Liver (tissue), 9 donors: Measurements from ENCODE around the gene DYNLT2. TPM values are rescaled to one million over a fixed set of nuclear protein-coding genes. Genes with fewer than 3 reads are reported as not detected.

Experiments
- DNase-seq: peaks from one replicate; pipeline ENCODE4 v3.0.0-alpha.2; 2017; ENCODE audit warnings: low spot score
- H3K27ac ChIP-seq, 2 donors: one replicate each; pipeline ENCODE4 v1.7.0; 2013; ENCODE audit warnings: inconsistent platforms in 2 of 2, low read length in 2 of 2, control low read depth in 1 of 2, low read depth in 1 of 2, mild to moderate bottlenecking in 1 of 2
- H3K27me3 ChIP-seq, 4 donors: one replicate each; pipeline versions ENCODE4 v1.6.1 to v1.7.0; 2013; ENCODE audit warnings: low read length in 3 of 4, inconsistent platforms in 1 of 4, mild to moderate bottlenecking in 1 of 4, moderate library complexity in 1 of 4; ENCODE audit not compliant: control insufficient read depth in 4 of 4, insufficient read depth in 4 of 4
- H3K36me3 ChIP-seq, 4 donors: one replicate each; pipeline versions ENCODE4 v1.6.1 to v1.7.0; 2013; ENCODE audit warnings: low read length in 3 of 4, mild to moderate bottlenecking in 3 of 4, low read depth in 1 of 4, moderate library complexity in 1 of 4; ENCODE audit not compliant: control insufficient read depth in 4 of 4, insufficient read depth in 3 of 4
- H3K4me1 ChIP-seq, 4 donors: one replicate each; pipeline versions ENCODE4 v1.6.1 to v1.7.0; 2013; ENCODE audit warnings: low read length in 3 of 4, mild to moderate bottlenecking in 3 of 4, moderate library complexity in 1 of 4; ENCODE audit not compliant: control insufficient read depth in 4 of 4, insufficient read depth in 4 of 4
- H3K4me3 ChIP-seq, 3 donors: one replicate each; pipeline versions ENCODE4 v1.6.1 to v1.7.0; 2013; ENCODE audit warnings: low read length in 3 of 3, control low read depth in 1 of 3, low read depth in 1 of 3, mild to moderate bottlenecking in 1 of 3
- H3K9ac ChIP-seq, 2 donors: one replicate each; pipeline ENCODE4 v1.7.0; 2013; ENCODE audit warnings: low read length in 2 of 2, mild to moderate bottlenecking in 2 of 2, moderate library complexity in 2 of 2, control low read depth in 1 of 2, low read depth in 1 of 2
- H3K9me3 ChIP-seq, 4 donors: one replicate each; pipeline versions ENCODE4 v1.6.1 to v1.7.0; 2013; ENCODE audit warnings: low read length in 3 of 4; ENCODE audit not compliant: control insufficient read depth in 4 of 4
- EGR1 ChIP-seq, 2 donors: IDR thresholded peaks; 2 replicates each; pipeline ENCODE4 v1.6.1; 2016 to 2018; ENCODE audit warnings: antibody characterized with exemption in 2 of 2, low read depth in 2 of 2
- FOXA1 ChIP-seq: IDR thresholded peaks from 2 replicates; pipeline ENCODE4 v1.6.1; 2016; ENCODE audit warnings: antibody characterized with exemption
- FOXA2 ChIP-seq: IDR thresholded peaks from 2 replicates; pipeline ENCODE4 v1.6.1; 2016; ENCODE audit warnings: antibody characterized with exemption
- GABPA ChIP-seq, 2 donors: IDR thresholded peaks in 1 of 2; conservative IDR thresholded peaks in 1 of 2; 2 replicates each; pipeline ENCODE4 v1.6.1; 2016; ENCODE audit warnings: antibody characterized with exemption in 2 of 2, mild to moderate bottlenecking in 1 of 2, moderate library complexity in 1 of 2
- HNF4A ChIP-seq, 2 donors: conservative IDR thresholded peaks; 2 replicates each; pipeline ENCODE4 v1.6.1; 2016; ENCODE audit warnings: antibody characterized with exemption in 2 of 2, mild to moderate bottlenecking in 2 of 2
- HNF4G ChIP-seq: IDR thresholded peaks from 2 replicates; pipeline ENCODE4 v1.6.1; 2016; ENCODE audit warnings: antibody characterized with exemption
- JUND ChIP-seq, 2 donors: IDR thresholded peaks; 2 replicates each; pipeline ENCODE4 v1.6.1; 2016; ENCODE audit warnings: antibody characterized with exemption in 2 of 2
- NR2F2 ChIP-seq: IDR thresholded peaks from 2 replicates; pipeline ENCODE4 v1.6.1; 2016; ENCODE audit warnings: antibody characterized with exemption
- RAD21 ChIP-seq, 2 donors: IDR thresholded peaks; 2 replicates each; pipeline ENCODE4 v1.6.1; 2016; ENCODE audit warnings: antibody characterized with exemption in 2 of 2, mild to moderate bottlenecking in 2 of 2
- RXRA ChIP-seq, 2 donors: IDR thresholded peaks; 2 replicates each; pipeline ENCODE4 v1.6.1; 2017 to 2018; ENCODE audit warnings: antibody characterized with exemption in 2 of 2, mild to moderate bottlenecking in 1 of 2
- SP1 ChIP-seq: IDR thresholded peaks from 2 replicates; pipeline ENCODE4 v1.6.1; 2018; ENCODE audit warnings: antibody characterized with exemption, mild to moderate bottlenecking
- TAF1 ChIP-seq: conservative IDR thresholded peaks from 2 replicates; pipeline ENCODE4 v1.6.1; 2016; ENCODE audit warnings: antibody characterized with exemption, mild to moderate bottlenecking
- YY1 ChIP-seq: IDR thresholded peaks from 2 replicates; pipeline ENCODE4 v1.6.1; 2016; ENCODE audit warnings: antibody characterized with exemption, mild to moderate bottlenecking
- WGBS: extraction: QIAGEN DNeasy Blood & Tissue Kit; methylation state at CpG from one replicate; pipeline ENCODE4 v1.1.7; 2013; 5-methylcytosine and 5-hydroxymethylcytosine counted together
- polyA plus RNA-seq, 2 donors: library from polyadenylated mRNA; stranded (reverse) in 1 of 2; unstranded in 1 of 2; fragments of 200-250 nt in 1 of 2; fragments of >200 nt in 1 of 2; fragmentation: Nextera tagmentation in 1 of 2; extraction: Ambion mirVana in 1 of 2; gene quantifications; one replicate each; pipeline versions ENCODE4 v1.2.1 to v1.2.3, GENCODE V29; 2013 to 2015
- total RNA-seq, 2 donors: library from RNA; depleted of rRNA; stranded (reverse); fragments of >200 nt; gene quantifications; one replicate each; pipeline ENCODE4 v1.2.3, GENCODE V29; 2014
- TF ChIP-seq, protein P1 (sequence below): IDR thresholded peaks from 2 replicates; pipeline ENCODE4 v1.6.1; 2016; ENCODE audit warnings: antibody characterized with exemption, mild to moderate bottlenecking
- TF ChIP-seq, protein P2 (sequence below): IDR thresholded peaks from 2 replicates; pipeline ENCODE4 v1.6.1; 2016; ENCODE audit warnings: antibody characterized with exemption
- TF ChIP-seq, protein P3 (sequence below): IDR thresholded peaks from 2 replicates; pipeline ENCODE4 v1.6.1; 2016; ENCODE audit warnings: antibody characterized with exemption
- TF ChIP-seq, protein P4 (sequence below): IDR thresholded peaks from 2 replicates; pipeline ENCODE4 v1.6.1; 2016; ENCODE audit warnings: antibody characterized with exemption
- TF ChIP-seq, protein P5 (sequence below): fragments of 150-350 bp; IDR thresholded peaks from 2 replicates; pipeline ENCODE4 v1.5.1; 2017; ENCODE audit warnings: improper control_type of control experiment, low read depth, low read length; ENCODE audit not compliant: missing input control
- donor health status: healthy.
- donor health status: healthy.
- donor health status: healthy.
- donor health status: healthy.
- donor health status: healthy.

DYNLT2 gene
- total and polyA plus RNA-seq, 4 donors: 0.37 to 2.3 (median 1.2) TPM

DNA sequence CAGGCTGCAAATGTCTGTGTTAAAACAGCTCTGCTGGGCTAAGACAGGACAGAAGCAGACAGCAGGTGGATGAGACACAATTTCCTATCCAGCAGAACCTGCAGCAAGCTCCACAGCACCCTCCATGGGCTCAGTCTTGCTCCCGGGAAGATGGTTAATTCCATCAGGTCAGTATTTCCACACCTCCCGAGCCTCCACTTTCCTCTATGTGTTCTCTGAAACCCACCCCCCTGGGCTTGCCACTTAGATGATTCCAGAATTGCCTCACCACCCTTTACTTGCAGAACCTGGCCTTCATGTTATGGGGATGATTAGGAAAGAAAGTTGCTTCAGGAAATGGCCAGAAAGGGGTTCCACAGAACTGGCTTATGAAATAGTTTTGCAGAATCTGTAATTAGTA, 43.8 kb upstream of the DYNLT2 start:
- no peaks in the 10 kb centered on the region for H3K9me3 ChIP-seq
- H3K4me1 ChIP-seq: peaks cover 7 to 30% (median 24%) of the 10 kb centered on the region in 4 donors
- DNase-seq: no peak
- H3K4me3 ChIP-seq: no peak overlapping the region
- TF ChIP-seq HNF4G: no peak
- TF ChIP-seq NR2F2: no peak
- no peak for TF ChIP-seq GABPA (IDR thresholded peaks at IDR 0.05 in 1 of 2, conservative IDR thresholded peaks at IDR 0.05 in 1 of 2)
- TF ChIP-seq EGR1 (IDR thresholded peaks at IDR 0.05; ENCODE audit: low read depth in 2 of 2): no peak
- TF ChIP-seq SP1: no peak
- no peak for TF ChIP-seq JUND (IDR thresholded peaks at IDR 0.05)
- no peak for TF ChIP-seq FOXA2
- TF ChIP-seq RXRA (IDR thresholded peaks at IDR 0.05): no peak
- no peak for TF ChIP-seq HNF4A (conservative IDR thresholded peaks at IDR 0.05)
- TF ChIP-seq, protein P1, sequence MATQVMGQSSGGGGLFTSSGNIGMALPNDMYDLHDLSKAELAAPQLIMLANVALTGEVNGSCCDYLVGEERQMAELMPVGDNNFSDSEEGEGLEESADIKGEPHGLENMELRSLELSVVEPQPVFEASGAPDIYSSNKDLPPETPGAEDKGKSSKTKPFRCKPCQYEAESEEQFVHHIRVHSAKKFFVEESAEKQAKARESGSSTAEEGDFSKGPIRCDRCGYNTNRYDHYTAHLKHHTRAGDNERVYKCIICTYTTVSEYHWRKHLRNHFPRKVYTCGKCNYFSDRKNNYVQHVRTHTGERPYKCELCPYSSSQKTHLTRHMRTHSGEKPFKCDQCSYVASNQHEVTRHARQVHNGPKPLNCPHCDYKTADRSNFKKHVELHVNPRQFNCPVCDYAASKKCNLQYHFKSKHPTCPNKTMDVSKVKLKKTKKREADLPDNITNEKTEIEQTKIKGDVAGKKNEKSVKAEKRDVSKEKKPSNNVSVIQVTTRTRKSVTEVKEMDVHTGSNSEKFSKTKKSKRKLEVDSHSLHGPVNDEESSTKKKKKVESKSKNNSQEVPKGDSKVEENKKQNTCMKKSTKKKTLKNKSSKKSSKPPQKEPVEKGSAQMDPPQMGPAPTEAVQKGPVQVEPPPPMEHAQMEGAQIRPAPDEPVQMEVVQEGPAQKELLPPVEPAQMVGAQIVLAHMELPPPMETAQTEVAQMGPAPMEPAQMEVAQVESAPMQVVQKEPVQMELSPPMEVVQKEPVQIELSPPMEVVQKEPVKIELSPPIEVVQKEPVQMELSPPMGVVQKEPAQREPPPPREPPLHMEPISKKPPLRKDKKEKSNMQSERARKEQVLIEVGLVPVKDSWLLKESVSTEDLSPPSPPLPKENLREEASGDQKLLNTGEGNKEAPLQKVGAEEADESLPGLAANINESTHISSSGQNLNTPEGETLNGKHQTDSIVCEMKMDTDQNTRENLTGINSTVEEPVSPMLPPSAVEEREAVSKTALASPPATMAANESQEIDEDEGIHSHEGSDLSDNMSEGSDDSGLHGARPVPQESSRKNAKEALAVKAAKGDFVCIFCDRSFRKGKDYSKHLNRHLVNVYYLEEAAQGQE: no peak
- TF ChIP-seq FOXA1: no peak
- TF ChIP-seq, protein P2, sequence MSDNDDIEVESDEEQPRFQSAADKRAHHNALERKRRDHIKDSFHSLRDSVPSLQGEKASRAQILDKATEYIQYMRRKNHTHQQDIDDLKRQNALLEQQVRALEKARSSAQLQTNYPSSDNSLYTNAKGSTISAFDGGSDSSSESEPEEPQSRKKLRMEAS: no peak
- no peak for TF ChIP-seq RAD21 (IDR thresholded peaks at IDR 0.05)
- TF ChIP-seq YY1: no peak
- TF ChIP-seq TAF1: no peak
- TF ChIP-seq, protein P3, sequence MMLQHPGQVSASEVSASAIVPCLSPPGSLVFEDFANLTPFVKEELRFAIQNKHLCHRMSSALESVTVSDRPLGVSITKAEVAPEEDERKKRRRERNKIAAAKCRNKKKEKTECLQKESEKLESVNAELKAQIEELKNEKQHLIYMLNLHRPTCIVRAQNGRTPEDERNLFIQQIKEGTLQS: no peak
- TF ChIP-seq, protein P4, sequence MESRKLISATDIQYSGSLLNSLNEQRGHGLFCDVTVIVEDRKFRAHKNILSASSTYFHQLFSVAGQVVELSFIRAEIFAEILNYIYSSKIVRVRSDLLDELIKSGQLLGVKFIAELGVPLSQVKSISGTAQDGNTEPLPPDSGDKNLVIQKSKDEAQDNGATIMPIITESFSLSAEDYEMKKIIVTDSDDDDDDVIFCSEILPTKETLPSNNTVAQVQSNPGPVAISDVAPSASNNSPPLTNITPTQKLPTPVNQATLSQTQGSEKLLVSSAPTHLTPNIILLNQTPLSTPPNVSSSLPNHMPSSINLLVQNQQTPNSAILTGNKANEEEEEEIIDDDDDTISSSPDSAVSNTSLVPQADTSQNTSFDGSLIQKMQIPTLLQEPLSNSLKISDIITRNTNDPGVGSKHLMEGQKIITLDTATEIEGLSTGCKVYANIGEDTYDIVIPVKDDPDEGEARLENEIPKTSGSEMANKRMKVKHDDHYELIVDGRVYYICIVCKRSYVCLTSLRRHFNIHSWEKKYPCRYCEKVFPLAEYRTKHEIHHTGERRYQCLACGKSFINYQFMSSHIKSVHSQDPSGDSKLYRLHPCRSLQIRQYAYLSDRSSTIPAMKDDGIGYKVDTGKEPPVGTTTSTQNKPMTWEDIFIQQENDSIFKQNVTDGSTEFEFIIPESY: no peak
- TF ChIP-seq, protein P5, sequence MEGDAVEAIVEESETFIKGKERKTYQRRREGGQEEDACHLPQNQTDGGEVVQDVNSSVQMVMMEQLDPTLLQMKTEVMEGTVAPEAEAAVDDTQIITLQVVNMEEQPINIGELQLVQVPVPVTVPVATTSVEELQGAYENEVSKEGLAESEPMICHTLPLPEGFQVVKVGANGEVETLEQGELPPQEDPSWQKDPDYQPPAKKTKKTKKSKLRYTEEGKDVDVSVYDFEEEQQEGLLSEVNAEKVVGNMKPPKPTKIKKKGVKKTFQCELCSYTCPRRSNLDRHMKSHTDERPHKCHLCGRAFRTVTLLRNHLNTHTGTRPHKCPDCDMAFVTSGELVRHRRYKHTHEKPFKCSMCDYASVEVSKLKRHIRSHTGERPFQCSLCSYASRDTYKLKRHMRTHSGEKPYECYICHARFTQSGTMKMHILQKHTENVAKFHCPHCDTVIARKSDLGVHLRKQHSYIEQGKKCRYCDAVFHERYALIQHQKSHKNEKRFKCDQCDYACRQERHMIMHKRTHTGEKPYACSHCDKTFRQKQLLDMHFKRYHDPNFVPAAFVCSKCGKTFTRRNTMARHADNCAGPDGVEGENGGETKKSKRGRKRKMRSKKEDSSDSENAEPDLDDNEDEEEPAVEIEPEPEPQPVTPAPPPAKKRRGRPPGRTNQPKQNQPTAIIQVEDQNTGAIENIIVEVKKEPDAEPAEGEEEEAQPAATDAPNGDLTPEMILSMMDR: no peak
- H3K27me3 ChIP-seq: no peaks in the 10 kb centered on the region
- H3K9ac ChIP-seq: no peak overlapping the region
- peaks cover 0 to 3% (median 0%) of the 10 kb centered on the region in 4 donors for H3K36me3 ChIP-seq
- 80% methylated on average over 2 of the region's 2 CpGs for WGBS
- no peak overlapping the region for H3K27ac ChIP-seq
